GM12873 (cell line): ENCODE data around the gene SRXN1.

Experiments used
- TF ChIP-seq, protein P1 (sequence below): IDR thresholded peaks from 2 replicates; pipeline ENCODE4 v1.5.1; 2012; ENCODE audit warnings: low read depth, mild to moderate bottlenecking, moderate library complexity, low read length, control low read depth; ENCODE audit not compliant: insufficient read depth; ENCODE audit errors: missing control alignments

Gene SRXN1

DNA sequence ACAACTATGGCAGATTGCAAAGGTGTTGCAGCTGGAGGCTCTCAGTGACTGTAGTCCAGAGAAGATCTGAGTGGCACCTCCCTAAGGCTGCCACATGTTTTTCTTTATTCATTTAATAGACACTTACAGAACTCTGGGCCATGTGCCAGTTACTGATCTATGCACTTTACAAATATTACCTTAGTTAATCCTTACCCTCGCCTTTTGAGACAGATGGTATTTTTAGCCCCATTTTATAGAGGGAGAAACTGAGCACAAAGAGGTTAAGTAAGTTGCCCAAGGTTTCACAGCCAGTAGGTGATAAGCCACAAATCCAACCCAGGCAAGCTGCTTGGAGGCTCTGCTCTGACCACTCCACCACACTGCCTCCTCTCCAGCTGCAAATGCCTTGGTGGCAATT is 29.1 kb upstream of the SRXN1 start:
- TF ChIP-seq, protein P1, sequence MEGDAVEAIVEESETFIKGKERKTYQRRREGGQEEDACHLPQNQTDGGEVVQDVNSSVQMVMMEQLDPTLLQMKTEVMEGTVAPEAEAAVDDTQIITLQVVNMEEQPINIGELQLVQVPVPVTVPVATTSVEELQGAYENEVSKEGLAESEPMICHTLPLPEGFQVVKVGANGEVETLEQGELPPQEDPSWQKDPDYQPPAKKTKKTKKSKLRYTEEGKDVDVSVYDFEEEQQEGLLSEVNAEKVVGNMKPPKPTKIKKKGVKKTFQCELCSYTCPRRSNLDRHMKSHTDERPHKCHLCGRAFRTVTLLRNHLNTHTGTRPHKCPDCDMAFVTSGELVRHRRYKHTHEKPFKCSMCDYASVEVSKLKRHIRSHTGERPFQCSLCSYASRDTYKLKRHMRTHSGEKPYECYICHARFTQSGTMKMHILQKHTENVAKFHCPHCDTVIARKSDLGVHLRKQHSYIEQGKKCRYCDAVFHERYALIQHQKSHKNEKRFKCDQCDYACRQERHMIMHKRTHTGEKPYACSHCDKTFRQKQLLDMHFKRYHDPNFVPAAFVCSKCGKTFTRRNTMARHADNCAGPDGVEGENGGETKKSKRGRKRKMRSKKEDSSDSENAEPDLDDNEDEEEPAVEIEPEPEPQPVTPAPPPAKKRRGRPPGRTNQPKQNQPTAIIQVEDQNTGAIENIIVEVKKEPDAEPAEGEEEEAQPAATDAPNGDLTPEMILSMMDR, result no peak

- TF ChIP-seq, protein P1, result no peak
These were observed 27.7 kb upstream of the SRXN1 start for GRCh38 chr20:680638-681187.

- TF ChIP-seq, protein P1, result no peak
These were observed 25.0 kb upstream of the SRXN1 start for GRCh38 chr20:677957-678356.

- TF ChIP-seq, protein P1, result no peak
These were observed 24.0 kb upstream of the SRXN1 start for GRCh38 chr20:676967-677366.

GRCh38 chr20:676315-676937 is 23.4 kb upstream of the SRXN1 start:
- TF ChIP-seq, protein P1, result no peak

- TF ChIP-seq, protein P1, result no peak
These were observed 22.7 kb upstream of the SRXN1 start, which contains the start of gene SCRT2 for GRCh38 chr20:675453-676314. TSS of gene SCRT2 (minus strand) at chr20:675802. CDS start at chr20:675601, 201 bp downstream.

GRCh38 chr20:675033-675452 is 22.0 kb upstream of the SRXN1 start:
- TF ChIP-seq, protein P1, result no peak
